GM23248 (cell line): ENCODE data around the gene C16orf82.

Experiments used
- EZH2 ChIP-seq: fragments of 200-600 bp; sonication (generic); IDR thresholded peaks from 2 replicates; pipeline ENCODE4 v1.6.1; 2018; ENCODE audit warnings: antibody characterized with exemption, mild to moderate bottlenecking; ENCODE audit not compliant: insufficient read depth, poor library complexity, severe bottlenecking
- EZH2phosphoT487 ChIP-seq: fragments of 200-600 bp; sonication (generic); IDR thresholded peaks from 2 replicates; pipeline ENCODE4 v1.6.1; 2018; ENCODE audit warnings: antibody characterized with exemption, moderate library complexity, mild to moderate bottlenecking, low read depth; ENCODE audit not compliant: insufficient read depth

DNA sequence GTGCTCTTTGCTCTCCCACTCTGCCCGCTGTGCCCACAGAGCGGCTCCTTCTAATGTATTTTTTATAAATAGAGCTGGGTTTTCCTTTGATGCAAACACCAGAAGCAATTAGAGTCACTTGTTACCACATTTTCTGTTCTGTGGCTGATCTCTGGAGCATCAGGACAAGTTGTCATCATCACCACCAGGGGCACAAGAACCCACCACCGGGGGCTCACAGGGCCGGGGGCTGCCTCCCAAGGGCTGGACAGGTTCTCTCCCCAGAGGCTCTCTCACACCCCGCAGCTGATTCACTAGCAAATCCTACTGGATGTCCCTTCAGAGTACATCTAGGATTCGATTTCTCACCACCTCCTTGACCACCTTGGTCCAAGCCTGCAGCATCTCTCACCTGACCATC lies 18.5 kb downstream of the C16orf82 start:
- no peak for TF ChIP-seq EZH2
- no peak for TF ChIP-seq EZH2phosphoT487
